ENCODE results near the gene KNDC1. TPM values are rescaled to one million over a fixed set of nuclear protein-coding genes. Genes with fewer than 3 reads are reported as not detected.
"Not testable (repeated sequence)": the region's sequence is repeated elsewhere in the genome, so short reads cannot be mapped to it uniquely, and the experiment has no call there.

The KNDC1 gene
- total RNA-seq, 4 donors from 2014 or later, result 0.19 to 0.59 (median 0.39) TPM

DNA sequence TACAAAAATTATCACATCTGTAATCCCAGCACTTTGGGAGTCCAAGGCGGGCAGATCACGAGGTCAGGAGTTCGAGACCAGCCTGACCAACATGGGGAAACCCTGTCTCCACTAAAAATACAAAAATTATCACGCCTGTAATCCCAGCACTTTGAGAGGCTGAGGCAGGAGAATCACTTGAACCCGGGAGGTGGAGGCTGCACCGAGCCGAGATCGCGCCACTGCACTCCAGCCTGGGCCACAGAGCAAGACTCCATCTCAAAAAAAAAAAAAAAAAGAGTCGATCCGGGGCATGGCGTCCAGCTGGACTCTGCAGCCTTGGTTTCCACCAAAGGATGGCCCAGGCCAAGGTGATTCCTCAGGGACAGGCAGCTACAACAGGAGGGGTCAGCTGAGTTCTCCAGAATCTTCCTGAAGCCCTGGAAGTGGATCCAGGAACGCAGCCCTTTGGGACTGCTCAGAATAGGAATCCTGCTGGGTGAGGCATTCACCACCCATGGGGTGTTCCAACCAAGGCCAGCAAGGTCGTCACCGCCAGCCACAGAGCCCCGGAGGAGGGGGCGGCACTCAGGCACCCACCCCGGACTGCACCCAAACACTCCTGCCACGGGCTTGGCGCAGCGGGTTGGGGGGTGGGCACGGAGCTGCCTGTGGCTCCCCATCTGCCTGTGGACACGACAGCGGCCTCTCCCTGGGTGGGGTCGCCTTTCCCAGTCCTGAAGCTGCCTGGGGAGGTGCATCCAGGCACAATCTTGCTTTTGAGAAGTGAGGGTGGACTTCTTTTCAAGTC is 58.0 kb downstream of the KNDC1 start:
- TF ChIP-seq, protein P1, sequence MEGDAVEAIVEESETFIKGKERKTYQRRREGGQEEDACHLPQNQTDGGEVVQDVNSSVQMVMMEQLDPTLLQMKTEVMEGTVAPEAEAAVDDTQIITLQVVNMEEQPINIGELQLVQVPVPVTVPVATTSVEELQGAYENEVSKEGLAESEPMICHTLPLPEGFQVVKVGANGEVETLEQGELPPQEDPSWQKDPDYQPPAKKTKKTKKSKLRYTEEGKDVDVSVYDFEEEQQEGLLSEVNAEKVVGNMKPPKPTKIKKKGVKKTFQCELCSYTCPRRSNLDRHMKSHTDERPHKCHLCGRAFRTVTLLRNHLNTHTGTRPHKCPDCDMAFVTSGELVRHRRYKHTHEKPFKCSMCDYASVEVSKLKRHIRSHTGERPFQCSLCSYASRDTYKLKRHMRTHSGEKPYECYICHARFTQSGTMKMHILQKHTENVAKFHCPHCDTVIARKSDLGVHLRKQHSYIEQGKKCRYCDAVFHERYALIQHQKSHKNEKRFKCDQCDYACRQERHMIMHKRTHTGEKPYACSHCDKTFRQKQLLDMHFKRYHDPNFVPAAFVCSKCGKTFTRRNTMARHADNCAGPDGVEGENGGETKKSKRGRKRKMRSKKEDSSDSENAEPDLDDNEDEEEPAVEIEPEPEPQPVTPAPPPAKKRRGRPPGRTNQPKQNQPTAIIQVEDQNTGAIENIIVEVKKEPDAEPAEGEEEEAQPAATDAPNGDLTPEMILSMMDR (IDR thresholded peaks at IDR 0.05), result no peak
- TF ChIP-seq POLR2A (IDR thresholded peaks at IDR 0.05), result no peak
- no peak for DNase-seq (ENCODE audit: low spot score in 2 of 2)
- intact Hi-C loops (cut with DNase I; ENCODE audit: low total_unique reads), result no loop called here
- no peak overlapping the region for H3K4me3 ChIP-seq (ENCODE audit: low read depth, poor library complexity, severe bottlenecking)
- 82 to 84% methylated on average over 21 to 25 of the region's 25 CpGs for WGBS, 2 donors

DNA sequence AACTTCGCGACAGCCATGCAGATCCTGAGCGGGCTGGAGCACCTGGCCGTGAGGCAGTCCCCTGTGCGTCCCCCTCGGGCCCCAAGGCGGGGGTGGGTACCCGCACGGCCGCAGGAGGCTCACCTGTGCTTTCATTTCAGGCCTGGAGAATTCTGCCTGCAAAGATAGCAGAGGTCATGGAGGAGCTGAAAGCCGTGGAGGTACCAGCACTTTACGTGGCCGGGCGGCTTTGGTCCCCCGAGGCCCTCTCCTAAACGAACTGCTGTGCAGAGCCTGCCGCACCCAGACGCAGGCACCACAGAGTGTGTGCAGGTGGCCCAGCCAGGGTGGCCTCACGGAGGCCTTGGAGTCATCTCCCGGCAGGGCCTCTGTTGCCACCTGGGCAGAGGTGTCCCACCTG is 58.9 kb downstream of the KNDC1 start:
- DNase-seq (ENCODE audit: low spot score in 2 of 2), result no peak
- intact Hi-C loops (cut with DNase I; ENCODE audit: low total_unique reads), result no loop called here

DNA sequence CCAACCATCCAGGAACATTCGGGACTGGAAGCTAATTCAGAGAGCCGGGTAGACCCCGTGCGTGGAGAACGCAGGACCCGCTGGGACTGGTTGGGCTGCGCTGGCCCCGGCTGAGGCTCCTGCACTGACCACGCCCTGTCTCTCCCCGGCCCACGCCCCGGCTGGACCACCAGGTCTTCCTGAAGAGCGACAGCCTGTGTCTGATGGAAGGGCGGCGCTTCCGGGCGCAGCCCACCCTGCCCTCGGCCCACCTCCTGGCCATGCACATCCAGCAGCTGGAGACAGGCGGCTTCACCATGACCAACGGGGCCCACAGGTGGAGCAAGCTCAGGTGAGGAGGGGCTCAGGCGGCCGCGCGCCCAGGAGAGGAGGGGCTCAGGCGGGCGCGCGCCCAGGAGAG is 59.8 kb downstream of the KNDC1 start:
- 7 to 12% methylated on average over 8 to 19 of the region's 28 CpGs for WGBS, 2 donors
- DNase-seq (ENCODE audit: low spot score in 2 of 2), result no peak
- no peak overlapping the region for H3K4me3 ChIP-seq (ENCODE audit: low read depth, poor library complexity, severe bottlenecking)
- TF ChIP-seq POLR2A (IDR thresholded peaks at IDR 0.05), result no peak
- TF ChIP-seq, protein P1 (IDR thresholded peaks at IDR 0.05), result no peak
- intact Hi-C loops (cut with DNase I; ENCODE audit: low total_unique reads), result no loop called here

More for the DNA sequence above, 58.9 kb downstream of the KNDC1 start:
- TF ChIP-seq, protein P1 (IDR thresholded peaks at IDR 0.05), result no peak
- no peak for TF ChIP-seq POLR2A (IDR thresholded peaks at IDR 0.05)
- WGBS, 2 donors, result 47 to 74% methylated on average over 15 to 20 of the region's 20 CpGs
- no peak overlapping the region for H3K4me3 ChIP-seq (ENCODE audit: low read depth, poor library complexity, severe bottlenecking)

DNA sequence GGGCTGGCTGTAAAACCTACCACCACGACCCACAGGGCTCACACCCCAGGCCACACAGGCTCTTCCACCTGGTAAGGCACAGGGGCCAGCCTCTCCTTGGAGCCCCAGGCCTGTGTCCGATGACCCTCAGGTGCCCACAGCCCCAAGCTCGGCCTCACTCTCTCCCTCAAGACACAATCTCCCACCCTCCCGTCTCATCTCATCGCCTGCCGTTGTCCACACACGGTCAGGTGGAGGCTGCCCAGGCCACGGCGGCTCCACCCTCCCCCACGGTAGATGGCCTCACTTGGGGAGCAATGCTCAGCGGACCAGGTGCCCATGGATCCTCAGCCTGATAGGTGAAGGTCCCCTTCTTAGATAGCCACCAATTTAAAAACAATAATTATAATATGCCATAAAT is 61.3 kb downstream of the KNDC1 start:
- DNase-seq (ENCODE audit: low spot score in 2 of 2), result no peak
- 87% methylated on average over 11 of the region's 11 CpGs for WGBS, 2 donors
- no peak overlapping the region for H3K4me3 ChIP-seq (ENCODE audit: low read depth, poor library complexity, severe bottlenecking)
- no peak for TF ChIP-seq POLR2A (IDR thresholded peaks at IDR 0.05)
- TF ChIP-seq, protein P1 (IDR thresholded peaks at IDR 0.05), result no peak
- intact Hi-C loops (cut with DNase I; ENCODE audit: low total_unique reads), result no loop called here

DNA sequence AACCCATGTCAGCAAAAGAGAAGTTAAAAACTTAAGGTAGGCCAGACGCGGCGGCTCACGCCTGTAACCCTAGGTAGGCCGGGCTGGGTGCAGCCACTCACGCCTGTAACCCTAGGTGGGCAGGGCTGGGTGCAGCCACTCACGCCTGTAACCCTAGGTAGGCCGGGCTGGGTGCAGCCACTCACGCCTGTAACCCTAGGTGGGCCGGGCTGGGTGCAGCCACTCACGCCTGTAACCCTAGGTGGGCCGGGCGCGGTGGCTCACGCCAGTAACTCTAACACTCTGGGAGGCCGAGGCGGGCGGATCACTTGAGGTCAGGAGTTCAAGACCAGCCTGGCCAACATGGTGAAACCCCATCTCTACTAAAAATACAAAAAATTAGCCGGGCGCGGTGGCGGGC is 61.7 kb downstream of the KNDC1 start:
- 81 to 93% methylated on average over 16 to 20 of the region's 22 CpGs for whole genome bisulfite sequencing, 2 donors

DNA sequence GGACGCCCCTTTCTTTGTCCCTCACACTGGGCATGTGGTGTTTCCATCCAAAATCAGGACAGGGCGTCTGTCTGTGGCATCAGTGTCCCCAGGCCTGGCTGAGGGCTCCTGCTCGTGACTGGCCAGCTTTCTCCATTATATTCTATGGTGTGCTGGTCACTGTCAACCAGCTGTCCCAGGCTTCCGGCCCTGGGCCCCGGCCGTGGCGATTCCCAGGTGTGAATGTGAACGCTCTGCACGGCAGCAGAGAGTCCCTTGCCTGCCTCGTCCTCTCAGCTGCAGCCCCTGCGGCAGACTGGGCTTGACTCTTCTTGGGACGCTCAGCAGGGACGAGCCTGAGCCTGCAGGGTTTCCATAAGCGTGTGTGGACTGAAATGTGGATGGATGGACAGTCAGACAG is 64.1 kb downstream of the KNDC1 start:
- TF ChIP-seq, protein P1 (IDR thresholded peaks at IDR 0.05), result no peak
- TF ChIP-seq POLR2A (IDR thresholded peaks at IDR 0.05), result no peak
- 46 to 47% methylated on average over 10 to 14 of the region's 14 CpGs for WGBS, 2 donors
- no peak overlapping the region for H3K4me3 ChIP-seq (ENCODE audit: low read depth, poor library complexity, severe bottlenecking)
- DNase-seq (ENCODE audit: low spot score in 2 of 2), result no peak
- intact Hi-C loops (cut with DNase I; ENCODE audit: low total_unique reads), result no loop called here

More for the DNA sequence above, 61.7 kb downstream of the KNDC1 start:
- DNase-seq (ENCODE audit: low spot score in 2 of 2); intact Hi-C loops (cut with DNase I; ENCODE audit: low total_unique reads); H3K4me3 ChIP-seq (ENCODE audit: low read depth, poor library complexity, severe bottlenecking): not testable (repeated sequence)
